Glutamatergic neuron (in vitro differentiated cells): ENCODE data around the gene METTL8. TPM values are rescaled to one million over a fixed set of nuclear protein-coding genes. Genes with fewer than 3 reads are reported as not detected.

ENCODE experiments used
- DNase-seq: peaks from one replicate; pipeline ENCODE4 v3.0.0; 2022
- H3K27ac Mint-ChIP-seq: one replicate; pipeline ENCODE4 v1.8.0; 2020; ENCODE audit warnings: mild to moderate bottlenecking, mixed read lengths, inconsistent platforms; ENCODE audit not compliant: unreplicated experiment
- H3K27me3 Mint-ChIP-seq: one replicate; pipeline ENCODE4 v1.8.0; 2020; ENCODE audit warnings: mild to moderate bottlenecking, moderate library complexity, mixed read lengths, inconsistent platforms; ENCODE audit not compliant: unreplicated experiment
- H3K36me3 Mint-ChIP-seq: one replicate; pipeline ENCODE4 v1.8.0; 2020; ENCODE audit warnings: mild to moderate bottlenecking, mixed read lengths, inconsistent platforms; ENCODE audit not compliant: unreplicated experiment
- H3K4me1 Mint-ChIP-seq: one replicate; pipeline ENCODE4 v1.8.0; 2020; ENCODE audit warnings: mild to moderate bottlenecking, low read depth, mixed read lengths, inconsistent platforms; ENCODE audit not compliant: unreplicated experiment
- H3K4me3 Mint-ChIP-seq: one replicate; pipeline ENCODE4 v1.8.0; 2020; ENCODE audit warnings: mild to moderate bottlenecking, mixed read lengths, inconsistent platforms; ENCODE audit not compliant: unreplicated experiment
- H3K9me3 Mint-ChIP-seq: one replicate; pipeline ENCODE4 v1.8.0; 2020; ENCODE audit warnings: mild to moderate bottlenecking, moderate library complexity, mixed read lengths, inconsistent platforms; ENCODE audit not compliant: unreplicated experiment
- CTCF ChIP-seq: fragments of 200-600 bp; sonication (generic); IDR thresholded peaks from one replicate; pipeline ENCODE4 v1.5.0; 2021; ENCODE audit not compliant: partially characterized antibody, unreplicated experiment
- total RNA-seq: library from RNA; stranded (reverse); fragmentation: NEBNext Ultra II Directional; extraction: Animal tissue kit (Norgen Biotek cat#: 25700); gene quantifications from one replicate; pipeline ENCODE4 v1.2.1, GENCODE V29; 2021; ENCODE audit not compliant: unreplicated experiment

The METTL8 gene
- total RNA-seq, 1 donor from 2014 or later, result 10.9 TPM

DNA sequence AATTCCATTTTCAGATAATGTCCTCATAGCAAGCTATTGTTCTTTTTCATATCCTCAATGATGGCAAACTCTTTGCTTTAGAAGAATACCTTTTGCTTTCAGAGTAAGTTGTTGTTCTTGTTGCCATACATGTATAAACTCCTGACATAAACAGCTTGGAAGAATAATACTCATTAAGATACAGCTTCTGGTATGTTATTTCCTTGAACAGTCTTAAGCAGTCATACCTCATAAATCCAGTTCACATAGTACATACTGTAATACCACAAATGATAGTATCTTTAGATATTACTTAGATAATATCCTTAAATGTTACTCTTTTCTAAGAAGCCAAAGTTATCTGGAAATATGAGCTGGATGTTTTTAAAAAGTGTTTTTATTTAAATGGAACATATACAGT lies 23.2 kb downstream of the METTL8 start:
- no peaks in the 10 kb centered on the region for H3K36me3 Mint-ChIP-seq
- no peaks in the 10 kb centered on the region for H3K27me3 Mint-ChIP-seq
- H3K27ac Mint-ChIP-seq, result no peak overlapping the region
- H3K4me1 Mint-ChIP-seq, result peaks cover 2% of the 10 kb centered on the region
- no peak for TF ChIP-seq CTCF
- no peak for DNase-seq
- no peaks in the 10 kb centered on the region for H3K9me3 Mint-ChIP-seq
- no peak overlapping the region for H3K4me3 Mint-ChIP-seq

GRCh38 chr2:171410101-171410500 lies 23.7 kb downstream of the METTL8 start:
- H3K4me1 Mint-ChIP-seq, result peaks cover 2% of the 10 kb centered on the region
- no peak for DNase-seq

GRCh38 chr2:171409436-171409971 lies 24.3 kb downstream of the METTL8 start:
- Mint-ChIP-seq H3K27ac (no peak overlapping the region), H3K9me3 (no peaks in the 10 kb centered on the region), H3K36me3 (no peaks in the 10 kb centered on the region), H3K4me1 (no peaks in the 10 kb centered on the region), H3K27me3 (no peaks in the 10 kb centered on the region), H3K4me3 (no peak overlapping the region)
- TF ChIP-seq CTCF, result no peak
- no peak for DNase-seq

More at GRCh38 chr2:171410101-171410500, 23.7 kb downstream of the METTL8 start:
- Mint-ChIP-seq H3K4me3 (no peak overlapping the region), H3K9me3 (no peaks in the 10 kb centered on the region), H3K27me3 (no peaks in the 10 kb centered on the region), H3K36me3 (no peaks in the 10 kb centered on the region), H3K27ac (no peak overlapping the region)
- TF ChIP-seq CTCF, result no peak

GRCh38 chr2:171407676-171408044 lies 26.1 kb downstream of the METTL8 start:
- Mint-ChIP-seq H3K4me1 (no peaks in the 10 kb centered on the region), H3K27me3 (no peaks in the 10 kb centered on the region), H3K27ac (peak overlapping the region; percentile 49), H3K4me3 (no peak overlapping the region), H3K9me3 (no peaks in the 10 kb centered on the region), H3K36me3 (no peaks in the 10 kb centered on the region)
- no peak for DNase-seq
- TF ChIP-seq CTCF, result no peak

DNA sequence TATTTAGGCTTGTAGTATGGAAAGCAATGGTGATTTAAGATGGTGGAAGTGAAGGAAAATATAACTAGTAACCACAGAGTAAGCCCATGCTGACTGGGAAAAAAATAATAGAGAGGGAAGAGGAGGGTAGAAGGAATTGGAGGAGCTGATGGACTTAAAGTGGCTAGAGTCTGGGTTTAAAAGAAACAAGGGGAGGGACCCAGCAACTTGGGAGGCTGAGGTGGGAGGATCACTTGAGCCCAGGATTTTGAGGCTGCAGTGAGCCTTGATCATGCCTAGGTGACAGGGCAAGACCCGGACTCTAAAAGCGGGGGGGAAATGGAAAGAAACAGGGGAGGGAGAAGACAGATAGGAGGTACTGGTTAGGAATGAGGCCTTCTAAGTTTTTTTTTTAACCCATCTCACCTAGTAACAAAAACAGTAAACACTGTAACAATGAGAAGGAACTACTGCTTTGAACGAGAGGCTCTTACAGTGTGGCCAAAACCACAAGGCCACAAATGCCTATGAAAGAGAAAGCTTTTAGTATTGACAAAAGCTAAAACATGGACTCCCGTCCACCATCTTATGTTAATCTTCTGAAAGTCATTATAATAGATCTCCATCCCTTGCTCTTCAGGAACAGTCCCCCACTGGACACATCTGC lies 26.6 kb downstream of the METTL8 start:
- Mint-ChIP-seq H3K4me1 (no peaks in the 10 kb centered on the region), H3K4me3 (no peak overlapping the region), H3K36me3 (peaks cover under 1% of the 10 kb centered on the region), H3K27ac (no peak overlapping the region), H3K27me3 (no peaks in the 10 kb centered on the region), H3K9me3 (no peaks in the 10 kb centered on the region)
- DNase-seq, result no peak
- no peak for TF ChIP-seq CTCF
